HAP-1 (cell line): ENCODE data around the gene OR2T3.
"Not testable (repeated sequence)": the region's sequence is repeated elsewhere in the genome, so short reads cannot be mapped to it uniquely, and the experiment has no call there.

Experiments used
- DNase-seq, 2 experiments: peaks; one replicate each; pipeline ENCODE4 v3.0.0-alpha.2; 2016 to 2020; ENCODE audit warnings: low spot score in 2 of 2
- H3K27me3 ChIP-seq: fragments of 250-450 bp; sonication (Bioruptor Pico); 2 replicates; pipeline ENCODE4 v1.5.1; 2020; ENCODE audit warnings: low read depth, mild to moderate bottlenecking, moderate library complexity
- H3K36me3 ChIP-seq: fragments of 250-450 bp; sonication (Bioruptor Pico); replicated peaks from 2 replicates; pipeline ENCODE4 v1.5.1; 2020; ENCODE audit warnings: mild to moderate bottlenecking
- H3K4me1 ChIP-seq: fragments of 250-450 bp; sonication (Bioruptor Pico); 2 replicates; pipeline ENCODE4 v1.5.1; 2020; ENCODE audit warnings: mild to moderate bottlenecking
- H3K4me3 ChIP-seq: fragments of 250-450 bp; sonication (Bioruptor Pico); 2 replicates; pipeline ENCODE4 v1.5.1; 2020; ENCODE audit warnings: mild to moderate bottlenecking, moderate library complexity
- H3K9me3 ChIP-seq: fragments of 250-450 bp; sonication (Bioruptor Pico); 2 replicates; pipeline ENCODE4 v1.5.1; 2020; ENCODE audit warnings: mild to moderate bottlenecking, moderate library complexity
- in situ Hi-C: fragments of 300-500 bp; cut with MboI; formaldehyde crosslinking; loops from 3 replicates; pipeline ENCODE4 v1.14.3; 2020; ENCODE audit warnings: low sequenced_read_pairs, inconsistent platforms, mixed read lengths

OR2T3 gene

DNA sequence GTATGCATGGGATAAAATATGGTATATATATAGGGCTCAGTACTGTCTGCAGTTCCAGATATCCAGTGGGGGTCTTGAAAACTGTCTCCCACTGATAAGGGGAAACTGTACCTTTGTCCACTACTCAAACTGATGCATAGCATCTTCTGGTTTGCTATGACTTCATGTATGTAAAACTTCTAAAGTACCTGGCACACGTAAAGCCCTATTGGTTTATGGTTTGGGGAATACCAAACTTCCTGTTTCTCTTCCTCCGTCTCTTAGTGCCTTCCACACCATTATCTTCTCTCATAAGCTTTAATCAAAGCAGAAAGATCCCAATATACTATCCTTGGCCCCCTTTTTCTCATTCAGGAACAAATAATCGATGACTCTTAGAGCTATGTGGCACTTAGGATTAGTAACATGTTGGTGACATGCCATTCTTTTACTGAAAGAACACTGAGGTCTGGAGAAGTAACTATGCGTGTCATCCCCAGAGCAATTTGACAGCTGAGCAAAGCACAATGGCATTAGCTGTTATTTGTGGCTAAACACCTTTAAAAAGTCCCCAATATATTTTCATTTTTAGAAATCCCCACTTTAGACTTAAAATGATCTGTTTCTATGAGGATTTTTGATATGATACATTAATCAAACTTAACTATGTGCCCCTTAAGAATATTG is 24.6 kb upstream of the OR2T3 start:
- H3K4me3 ChIP-seq, H3K36me3 ChIP-seq, H3K27me3 ChIP-seq, H3K4me1 ChIP-seq, in situ Hi-C loops, DNase-seq, H3K9me3 ChIP-seq: not testable (repeated sequence)

GRCh38 chr1:248449821-248450465 is 23.2 kb upstream of the OR2T3 start:
- H3K4me1 ChIP-seq, H3K4me3 ChIP-seq, DNase-seq, H3K27me3 ChIP-seq, H3K9me3 ChIP-seq, in situ Hi-C loops, H3K36me3 ChIP-seq: not testable (repeated sequence)

- H3K27me3 ChIP-seq, H3K4me3 ChIP-seq, DNase-seq, H3K36me3 ChIP-seq, H3K9me3 ChIP-seq, in situ Hi-C loops, H3K4me1 ChIP-seq: not testable (repeated sequence)
Measured at GRCh38 chr1:248450466-248451145, 22.5 kb upstream of the OR2T3 start.

GRCh38 chr1:248453619-248454018 is 19.5 kb upstream of the OR2T3 start:
- H3K4me3 ChIP-seq, H3K9me3 ChIP-seq, in situ Hi-C loops, H3K4me1 ChIP-seq, DNase-seq, H3K27me3 ChIP-seq, H3K36me3 ChIP-seq: not testable (repeated sequence)

DNA sequence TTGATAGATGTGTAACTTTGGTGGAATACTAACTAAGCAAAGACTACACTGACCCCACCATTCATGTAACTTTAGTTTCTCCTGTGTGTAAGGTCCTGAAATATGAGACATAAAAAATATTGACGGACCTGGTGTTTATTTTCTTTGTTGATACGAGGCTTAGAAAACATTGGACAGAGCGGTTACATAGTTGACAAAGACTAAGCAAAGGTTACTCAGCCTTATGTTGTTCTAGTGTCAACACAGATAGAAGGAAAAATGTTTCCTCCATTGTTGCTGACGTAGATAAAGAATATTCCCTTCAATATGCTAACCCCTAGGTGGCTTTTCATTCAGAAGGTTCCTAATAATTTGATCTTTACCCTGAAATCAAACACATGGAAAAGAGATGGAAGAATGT is 18.1 kb upstream of the OR2T3 start:
- H3K4me3 ChIP-seq, H3K27me3 ChIP-seq, H3K36me3 ChIP-seq, DNase-seq, H3K9me3 ChIP-seq, H3K4me1 ChIP-seq, in situ Hi-C loops: not testable (repeated sequence)

GRCh38 chr1:248456635-248457034 is 16.5 kb upstream of the OR2T3 start:
- H3K4me1 ChIP-seq, H3K9me3 ChIP-seq, H3K27me3 ChIP-seq, in situ Hi-C loops, H3K4me3 ChIP-seq, DNase-seq, H3K36me3 ChIP-seq: not testable (repeated sequence)

GRCh38 chr1:248459117-248459516 is 14.0 kb upstream of the OR2T3 start:
- DNase-seq, H3K27me3 ChIP-seq, H3K4me1 ChIP-seq, H3K9me3 ChIP-seq, H3K4me3 ChIP-seq, H3K36me3 ChIP-seq, in situ Hi-C loops: not testable (repeated sequence)

DNA sequence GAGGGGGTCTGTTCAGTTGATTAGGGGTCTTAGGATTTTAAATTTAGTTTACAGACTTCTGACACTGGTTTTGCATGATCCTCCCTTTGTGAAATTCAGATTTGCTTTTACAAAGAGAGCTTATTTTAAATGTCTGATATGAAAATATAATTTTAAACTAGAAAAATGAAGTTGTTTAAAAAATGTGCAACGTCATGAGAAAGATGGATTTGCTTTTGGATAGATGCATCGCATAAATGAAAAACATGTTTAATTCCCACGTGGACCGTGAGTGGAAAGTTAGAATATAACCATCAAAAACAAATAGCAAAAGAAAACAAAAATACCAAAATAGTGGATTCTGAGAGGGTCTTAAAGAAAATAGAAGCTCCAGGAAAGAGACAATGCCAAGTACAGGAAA is 2.0 kb upstream of the OR2T3 start:
- Histone ChIP-seq H3K4me1 (no peaks in the 10 kb centered on the region), H3K27me3 (no peaks in the 10 kb centered on the region), H3K4me3 (no peak overlapping the region), H3K36me3 (no peaks in the 10 kb centered on the region), H3K9me3 (no peaks in the 10 kb centered on the region)
- DNase-seq, result no peak
- in situ Hi-C loops, result no loop called here

DNA sequence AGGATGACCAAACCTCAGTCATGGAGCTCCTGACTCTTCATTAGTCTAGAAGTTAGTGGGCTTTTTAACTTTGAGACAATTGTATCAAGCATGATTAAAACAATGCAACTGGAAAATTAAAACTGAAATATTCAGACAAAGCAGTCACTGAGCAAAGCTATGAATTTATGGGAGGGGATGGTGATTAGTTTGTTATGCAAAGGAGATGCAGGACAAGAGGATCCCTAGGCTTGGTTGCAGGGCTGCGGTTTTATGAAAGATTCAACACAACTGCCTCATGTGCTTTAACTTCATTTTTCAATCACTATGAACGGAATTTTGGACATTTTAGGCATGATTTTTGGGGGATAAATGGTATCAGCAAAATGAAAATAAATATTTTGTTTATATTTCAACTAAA is 1.0 kb upstream of the OR2T3 start:
- H3K27me3 ChIP-seq, H3K36me3 ChIP-seq, H3K9me3 ChIP-seq, H3K4me3 ChIP-seq, DNase-seq, H3K4me1 ChIP-seq, in situ Hi-C loops: not testable (repeated sequence)

DNA sequence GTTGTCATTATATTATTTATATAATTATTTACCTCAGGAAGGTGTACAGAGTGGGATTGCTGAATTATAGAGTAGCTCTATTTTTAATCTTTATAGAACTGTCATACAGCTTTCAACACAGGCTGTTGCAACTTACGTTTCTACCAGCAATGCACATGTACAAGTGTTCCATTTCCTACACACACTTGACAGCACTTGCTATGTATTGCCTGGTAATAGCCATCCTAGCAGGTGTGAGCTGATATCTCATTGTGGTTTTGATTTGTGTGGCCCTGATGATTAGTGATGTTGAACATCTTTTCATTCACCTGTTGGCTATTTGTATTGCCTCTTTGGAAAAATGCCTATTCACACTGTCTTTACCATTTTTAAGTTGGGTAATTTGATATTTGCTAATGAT is 2.5 kb downstream of the OR2T3 start:
- H3K36me3 ChIP-seq, H3K27me3 ChIP-seq, H3K4me3 ChIP-seq, in situ Hi-C loops, H3K4me1 ChIP-seq, H3K9me3 ChIP-seq, DNase-seq: not testable (repeated sequence)

GRCh38 chr1:248481686-248482579 is 8.8 kb downstream of the OR2T3 start:
- H3K36me3 ChIP-seq, H3K4me1 ChIP-seq, DNase-seq, H3K9me3 ChIP-seq, H3K4me3 ChIP-seq, in situ Hi-C loops, H3K27me3 ChIP-seq: not testable (repeated sequence)

GRCh38 chr1:248488289-248488688 is 15.1 kb downstream of the OR2T3 start, which contains the start of gene OR2T5:
TSS of gene OR2T5 (plus strand) at chr1:248488589. CDS start at chr1:248488589, 0 bp downstream.
- H3K9me3 ChIP-seq, H3K4me3 ChIP-seq, H3K4me1 ChIP-seq, H3K36me3 ChIP-seq, H3K27me3 ChIP-seq, in situ Hi-C loops, DNase-seq: not testable (repeated sequence)

- H3K9me3 ChIP-seq, H3K4me3 ChIP-seq, H3K27me3 ChIP-seq, in situ Hi-C loops, H3K36me3 ChIP-seq, H3K4me1 ChIP-seq, DNase-seq: not testable (repeated sequence)
Measured at GRCh38 chr1:248496661-248497060, 23.5 kb downstream of the OR2T3 start.
